Endothelial cell (in vitro differentiated cells): ENCODE data around the gene SLX9. TPM values are rescaled to one million over a fixed set of nuclear protein-coding genes. Genes with fewer than 3 reads are reported as not detected.

ENCODE experiments used
- DNase-seq: peaks from one replicate; pipeline ENCODE4 v3.0.0; 2021; ENCODE audit warnings: low spot score
- H3K27ac Mint-ChIP-seq: one replicate; pipeline ENCODE4 v1.8.0; 2021; ENCODE audit warnings: mixed read lengths, inconsistent platforms; ENCODE audit not compliant: unreplicated experiment
- H3K27me3 Mint-ChIP-seq: one replicate; pipeline ENCODE4 v1.8.0; 2021; ENCODE audit warnings: mild to moderate bottlenecking, moderate library complexity, mixed read lengths, inconsistent platforms; ENCODE audit not compliant: unreplicated experiment
- H3K36me3 Mint-ChIP-seq: one replicate; pipeline ENCODE4 v1.8.0; 2021; ENCODE audit warnings: mild to moderate bottlenecking, low read depth, mixed read lengths, inconsistent platforms; ENCODE audit not compliant: unreplicated experiment
- H3K4me1 Mint-ChIP-seq: one replicate; pipeline ENCODE4 v1.8.0; 2021; ENCODE audit warnings: mild to moderate bottlenecking, mixed read lengths, inconsistent platforms; ENCODE audit not compliant: unreplicated experiment
- H3K4me3 Mint-ChIP-seq: one replicate; pipeline ENCODE4 v1.8.0; 2021; ENCODE audit warnings: mild to moderate bottlenecking, mixed read lengths, inconsistent platforms; ENCODE audit not compliant: unreplicated experiment
- H3K9me3 Mint-ChIP-seq: one replicate; pipeline ENCODE4 v1.8.0; 2021; ENCODE audit warnings: mixed read lengths, inconsistent platforms; ENCODE audit not compliant: unreplicated experiment
- total RNA-seq: library from RNA; stranded (reverse); fragmentation: NEBNext Ultra II Directional; extraction: Animal tissue kit (Norgen Biotek cat#: 25700); gene quantifications from one replicate; pipeline ENCODE4 v1.2.1, GENCODE V29; 2021; ENCODE audit not compliant: unreplicated experiment
- TF ChIP-seq, protein P1 (sequence below): fragments of 200-600 bp; sonication (generic); IDR thresholded peaks from one replicate; pipeline ENCODE4 v1.5.0; 2021; ENCODE audit warnings: antibody characterized with exemption; ENCODE audit not compliant: unreplicated experiment

Gene SLX9
- total RNA-seq, 1 donor from 2014 or later, result 13.7 TPM

- H3K9me3 Mint-ChIP-seq, result no peaks in the 10 kb centered on the region
- H3K36me3 Mint-ChIP-seq, result no peaks in the 10 kb centered on the region
- H3K27me3 Mint-ChIP-seq, result peaks cover 5% of the 10 kb centered on the region
- DNase-seq, result no peak
- no peak overlapping the region for H3K4me3 Mint-ChIP-seq
- H3K27ac Mint-ChIP-seq, result no peak overlapping the region
- no peaks in the 10 kb centered on the region for H3K4me1 Mint-ChIP-seq
- TF ChIP-seq, protein P1, sequence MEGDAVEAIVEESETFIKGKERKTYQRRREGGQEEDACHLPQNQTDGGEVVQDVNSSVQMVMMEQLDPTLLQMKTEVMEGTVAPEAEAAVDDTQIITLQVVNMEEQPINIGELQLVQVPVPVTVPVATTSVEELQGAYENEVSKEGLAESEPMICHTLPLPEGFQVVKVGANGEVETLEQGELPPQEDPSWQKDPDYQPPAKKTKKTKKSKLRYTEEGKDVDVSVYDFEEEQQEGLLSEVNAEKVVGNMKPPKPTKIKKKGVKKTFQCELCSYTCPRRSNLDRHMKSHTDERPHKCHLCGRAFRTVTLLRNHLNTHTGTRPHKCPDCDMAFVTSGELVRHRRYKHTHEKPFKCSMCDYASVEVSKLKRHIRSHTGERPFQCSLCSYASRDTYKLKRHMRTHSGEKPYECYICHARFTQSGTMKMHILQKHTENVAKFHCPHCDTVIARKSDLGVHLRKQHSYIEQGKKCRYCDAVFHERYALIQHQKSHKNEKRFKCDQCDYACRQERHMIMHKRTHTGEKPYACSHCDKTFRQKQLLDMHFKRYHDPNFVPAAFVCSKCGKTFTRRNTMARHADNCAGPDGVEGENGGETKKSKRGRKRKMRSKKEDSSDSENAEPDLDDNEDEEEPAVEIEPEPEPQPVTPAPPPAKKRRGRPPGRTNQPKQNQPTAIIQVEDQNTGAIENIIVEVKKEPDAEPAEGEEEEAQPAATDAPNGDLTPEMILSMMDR, result no peak
These were observed 46.9 kb downstream of the SLX9 start for GRCh38 chr21:44986471-44987291.

GRCh38 chr21:44987301-44987885 is 47.6 kb downstream of the SLX9 start:
- Mint-ChIP-seq H3K27me3 (peaks cover 7% of the 10 kb centered on the region), H3K36me3 (no peaks in the 10 kb centered on the region)

DNA sequence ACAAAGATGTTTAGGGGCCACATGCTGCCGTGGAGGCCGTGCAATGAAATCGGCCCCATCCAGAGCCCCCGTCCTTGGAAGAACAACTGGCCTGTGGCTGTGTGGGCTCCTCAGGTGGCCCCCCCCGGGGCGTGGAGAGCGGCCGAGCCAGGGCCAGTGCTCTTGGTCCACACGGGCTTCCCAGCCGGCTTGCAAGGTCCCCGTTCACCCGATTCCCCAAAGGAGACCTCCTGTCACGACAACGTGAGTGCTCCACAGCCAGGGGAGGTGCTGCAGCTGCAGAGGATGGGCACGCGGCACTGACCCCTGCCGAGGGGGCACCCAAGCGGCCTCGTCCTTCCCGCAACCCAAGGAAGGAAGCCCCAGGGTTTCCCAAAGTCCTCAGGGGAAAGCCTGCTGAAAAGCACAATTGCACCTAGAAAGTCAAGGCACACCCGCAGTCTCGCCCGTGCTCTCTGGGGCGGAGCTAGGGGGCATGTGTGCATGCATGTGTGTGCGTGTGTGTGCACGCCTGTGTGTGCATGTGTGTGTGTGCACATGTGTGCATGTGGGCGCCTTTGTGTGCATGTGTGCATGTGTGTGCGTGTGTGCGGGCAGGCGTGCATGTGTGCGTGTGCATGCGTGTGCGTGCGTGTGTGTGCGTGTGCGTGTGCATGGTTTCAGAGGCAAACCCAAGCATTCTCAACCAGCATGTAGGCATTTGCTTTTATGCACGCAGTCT is 48.2 kb downstream of the SLX9 start:
- Mint-ChIP-seq H3K4me3 (no peak overlapping the region), H3K27me3 (peaks cover 7% of the 10 kb centered on the region), H3K36me3 (no peaks in the 10 kb centered on the region), H3K4me1 (no peaks in the 10 kb centered on the region), H3K27ac (no peak overlapping the region), H3K9me3 (no peaks in the 10 kb centered on the region)
- TF ChIP-seq, protein P1, result no peak
- no peak for DNase-seq

More at GRCh38 chr21:44987301-44987885, 47.6 kb downstream of the SLX9 start:
- no peak overlapping the region for H3K27ac Mint-ChIP-seq
- no peak overlapping the region for H3K4me3 Mint-ChIP-seq
- TF ChIP-seq, protein P1, result no peak
- no peaks in the 10 kb centered on the region for H3K9me3 Mint-ChIP-seq
- DNase-seq, result no peak
- no peaks in the 10 kb centered on the region for H3K4me1 Mint-ChIP-seq

DNA sequence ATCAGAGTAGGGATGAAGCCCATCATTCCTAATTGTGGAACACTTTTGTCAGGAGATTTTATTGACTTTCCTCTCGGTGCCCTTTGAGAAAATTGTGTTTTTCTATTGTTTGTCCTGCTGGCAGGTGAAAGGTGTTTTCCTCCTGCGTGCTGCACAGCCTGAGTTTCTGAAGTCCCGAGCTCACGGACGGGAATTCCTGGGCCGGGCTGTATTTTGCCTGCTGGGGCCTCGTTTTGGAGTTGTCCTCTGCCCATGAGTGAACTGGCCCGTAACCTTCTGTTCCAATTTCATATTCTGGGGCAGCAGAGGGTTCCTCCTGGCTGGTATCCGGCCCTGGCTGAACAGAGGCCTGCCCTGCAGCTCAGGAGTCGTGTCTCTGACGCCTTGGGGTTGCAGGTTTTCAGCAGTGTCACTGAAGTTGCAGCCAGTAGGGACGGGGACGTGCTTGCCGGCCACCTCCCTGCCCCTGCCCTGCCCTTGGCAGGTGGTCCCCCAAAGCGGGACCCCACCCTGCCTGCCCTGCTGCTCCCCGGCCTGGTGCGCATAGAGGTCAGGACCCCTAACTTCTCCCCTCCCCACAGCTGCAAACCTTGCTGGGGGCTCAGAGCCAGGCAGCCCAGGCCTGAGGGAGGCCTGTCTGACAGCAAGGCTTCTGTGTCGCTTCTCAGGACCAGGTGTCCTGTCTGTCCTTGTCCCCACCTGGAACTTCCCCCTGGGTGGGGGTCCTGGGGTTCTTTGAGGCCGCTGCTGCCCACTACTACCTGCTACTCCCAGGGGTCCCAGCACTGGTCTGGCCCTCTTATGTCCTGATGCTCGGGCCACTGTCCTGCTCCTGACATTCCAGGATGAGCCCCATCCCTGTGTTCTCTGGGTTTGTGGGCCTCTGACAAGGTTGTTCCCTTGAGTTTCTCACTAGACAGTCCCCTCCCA is 49.0 kb downstream of the SLX9 start:
- H3K4me1 Mint-ChIP-seq, result no peaks in the 10 kb centered on the region
- TF ChIP-seq, protein P1, result no peak
- H3K27me3 Mint-ChIP-seq, result peaks cover 7% of the 10 kb centered on the region
- no peak overlapping the region for H3K27ac Mint-ChIP-seq
- no peaks in the 10 kb centered on the region for H3K9me3 Mint-ChIP-seq
- no peak overlapping the region for H3K4me3 Mint-ChIP-seq
- no peaks in the 10 kb centered on the region for H3K36me3 Mint-ChIP-seq
- no peak for DNase-seq
